BLaER1 (cell line): ENCODE results near the gene MS4A14.

Experiments used
- H3K27ac ChIP-seq: shearing (Covaris generic); formaldehyde crosslinking; 2 replicates; pipeline ENCODE4 v1.8.1; 2022
- H3K27me3 ChIP-seq: shearing (Covaris generic); formaldehyde crosslinking; 2 replicates; pipeline ENCODE4 v1.8.1; 2022
- H3K36me3 ChIP-seq: shearing (Covaris generic); formaldehyde crosslinking; 2 replicates; pipeline ENCODE4 v1.8.1; 2022
- H3K4me1 ChIP-seq: shearing (Covaris generic); formaldehyde crosslinking; 2 replicates; pipeline ENCODE4 v1.8.1; 2022
- H3K4me2 ChIP-seq: shearing (Covaris generic); formaldehyde crosslinking; 2 replicates; pipeline ENCODE4 v1.8.1; 2022
- H3K4me3 ChIP-seq: shearing (Covaris generic); formaldehyde crosslinking; 2 replicates; pipeline ENCODE4 v1.8.1; 2022
- H3K9ac ChIP-seq: shearing (Covaris generic); formaldehyde crosslinking; 2 replicates; pipeline ENCODE4 v1.8.1; 2022
- H3K9me3 ChIP-seq: shearing (Covaris generic); formaldehyde crosslinking; 2 replicates; pipeline ENCODE4 v1.8.1; 2022
- H4K20me1 ChIP-seq: shearing (Covaris generic); formaldehyde crosslinking; 2 replicates; pipeline ENCODE4 v1.8.1; 2022
- Cebpa-rat ChIP-seq: shearing (Covaris generic); IDR thresholded peaks from 2 replicates; pipeline ENCODE4 v1.8.1; 2022

Gene MS4A14

GRCh38 chr11:60378354-60378753 is 17.9 kb upstream of the MS4A14 start, which contains the start of gene MS4A7:
MS4A7 (plus strand) TSS chr11:60378532; CDS start chr11:60383142, 4,610 bp downstream.
- H3K4me2 ChIP-seq = peak within 1 kb of the TSS; percentile 87
- TF ChIP-seq Cebpa-rat = no peak
- peak within 1 kb of the TSS; percentile 37 for H3K4me3 ChIP-seq
- H3K9ac ChIP-seq = peak within 1 kb of the TSS; percentile 59
- no peaks in the 10 kb centered on the region for H4K20me1 ChIP-seq
- peaks cover 43% of the 10 kb centered on the region for H3K9me3 ChIP-seq
- H3K36me3 ChIP-seq = peaks cover 8% of the 10 kb centered on the region
- H3K27me3 ChIP-seq = no peaks in the 10 kb centered on the region
- peaks cover 46% of the 10 kb centered on the region for H3K4me1 ChIP-seq
- peak within 1 kb of the TSS; percentile 91 for H3K27ac ChIP-seq

GRCh38 chr11:60389279-60389910 is 6.9 kb upstream of the MS4A14 start:
- Histone ChIP-seq H3K9me3 (peaks cover 28% of the 10 kb centered on the region), H3K4me3 (no peak overlapping the region), H3K27ac (no peak overlapping the region), H3K36me3 (peaks cover 4% of the 10 kb centered on the region; the same call in 1 of the 2 replicates), H3K9ac (no peak overlapping the region), H3K4me2 (peak overlapping the region; percentile 15), H4K20me1 (no peaks in the 10 kb centered on the region), H3K27me3 (no peaks in the 10 kb centered on the region), H3K4me1 (peaks cover 11% of the 10 kb centered on the region; the same call in 1 of the 2 replicates)
- no peak for TF ChIP-seq Cebpa-rat

GRCh38 chr11:60390419-60390818 is 5.8 kb upstream of the MS4A14 start:
- H3K9me3 ChIP-seq = peaks cover 23% of the 10 kb centered on the region
- no peak overlapping the region for H3K4me2 ChIP-seq
- no peak for TF ChIP-seq Cebpa-rat
- no peak overlapping the region for H3K4me3 ChIP-seq
- H3K36me3 ChIP-seq = peaks cover 4% of the 10 kb centered on the region; the same call in 1 of the 2 replicates
- H3K27me3 ChIP-seq = no peaks in the 10 kb centered on the region
- H4K20me1 ChIP-seq = no peaks in the 10 kb centered on the region
- no peak overlapping the region for H3K27ac ChIP-seq
- no peak overlapping the region for H3K9ac ChIP-seq
- H3K4me1 ChIP-seq = peaks cover 11% of the 10 kb centered on the region; the same call in 1 of the 2 replicates

- Histone ChIP-seq H3K4me2 (no peak overlapping the region), H4K20me1 (no peaks in the 10 kb centered on the region), H3K9me3 (peaks cover 16% of the 10 kb centered on the region; the same call in 1 of the 2 replicates), H3K4me3 (no peak overlapping the region), H3K27ac (no peak overlapping the region), H3K9ac (no peak overlapping the region), H3K36me3 (no peaks in the 10 kb centered on the region), H3K27me3 (no peaks in the 10 kb centered on the region), H3K4me1 (peaks cover 22% of the 10 kb centered on the region)
- TF ChIP-seq Cebpa-rat = no peak
These were observed 3.9 kb upstream of the MS4A14 start for GRCh38 chr11:60392361-60392760.

- H3K4me3 ChIP-seq = no peak overlapping the region
- TF ChIP-seq Cebpa-rat = no peak
These were observed 3.2 kb upstream of the MS4A14 start for GRCh38 chr11:60393016-60393415.

GRCh38 chr11:60394666-60395380 is 1.4 kb upstream of the MS4A14 start:
- H3K27ac ChIP-seq = no peak overlapping the region
- no peak for TF ChIP-seq Cebpa-rat
- H3K4me1 ChIP-seq = peaks cover 15% of the 10 kb centered on the region
- H3K9me3 ChIP-seq = 0 out of 2 replicates have a peak, but pooled peaks cover 8% of the 10 kb centered on the region
- H3K4me3 ChIP-seq = no peak overlapping the region
- no peaks in the 10 kb centered on the region for H4K20me1 ChIP-seq
- no peak overlapping the region for H3K4me2 ChIP-seq
- H3K36me3 ChIP-seq = no peaks in the 10 kb centered on the region
- H3K9ac ChIP-seq = no peak overlapping the region
- H3K27me3 ChIP-seq = no peaks in the 10 kb centered on the region

More at GRCh38 chr11:60393016-60393415, 3.2 kb upstream of the MS4A14 start:
- Histone ChIP-seq H3K9me3 (0 out of 2 replicates have a peak, but pooled peaks cover 10% of the 10 kb centered on the region), H4K20me1 (no peaks in the 10 kb centered on the region), H3K27me3 (no peaks in the 10 kb centered on the region), H3K27ac (no peak overlapping the region), H3K4me2 (no peak overlapping the region), H3K36me3 (no peaks in the 10 kb centered on the region), H3K9ac (no peak overlapping the region), H3K4me1 (peaks cover 24% of the 10 kb centered on the region)

- H3K36me3 ChIP-seq = no peaks in the 10 kb centered on the region
- no peak overlapping the region for H3K9ac ChIP-seq
- peaks cover 13% of the 10 kb centered on the region; the same call in 1 of the 2 replicates for H3K9me3 ChIP-seq
- H3K4me2 ChIP-seq = peak overlapping the region; percentile 43
- H3K27me3 ChIP-seq = no peaks in the 10 kb centered on the region
- peaks cover 13% of the 10 kb centered on the region for H3K4me1 ChIP-seq
- no peak overlapping the region for H3K4me3 ChIP-seq
- no peaks in the 10 kb centered on the region for H4K20me1 ChIP-seq
- H3K27ac ChIP-seq = no peak overlapping the region
- no peak for TF ChIP-seq Cebpa-rat
These were observed 540 bp downstream of the MS4A14 start for GRCh38 chr11:60396799-60397198.

GRCh38 chr11:60420015-60420414 is 23.8 kb downstream of the MS4A14 start:
- TF ChIP-seq Cebpa-rat = no peak
- Histone ChIP-seq H3K4me2 (no peak overlapping the region), H3K27me3 (no peaks in the 10 kb centered on the region), H3K27ac (no peak overlapping the region), H3K9me3 (peaks cover 14% of the 10 kb centered on the region), H3K36me3 (no peaks in the 10 kb centered on the region), H4K20me1 (no peaks in the 10 kb centered on the region), H3K4me1 (no peaks in the 10 kb centered on the region), H3K4me3 (no peak overlapping the region), H3K9ac (no peak overlapping the region)

GRCh38 chr11:60422609-60423008 is 26.4 kb downstream of the MS4A14 start:
- no peak overlapping the region for H3K9ac ChIP-seq
- no peak overlapping the region for H3K4me3 ChIP-seq
- no peaks in the 10 kb centered on the region for H4K20me1 ChIP-seq
- H3K4me2 ChIP-seq = no peak overlapping the region
- no peaks in the 10 kb centered on the region for H3K4me1 ChIP-seq
- H3K27ac ChIP-seq = no peak overlapping the region
- H3K27me3 ChIP-seq = no peaks in the 10 kb centered on the region
- peaks cover 14% of the 10 kb centered on the region for H3K9me3 ChIP-seq
- H3K36me3 ChIP-seq = no peaks in the 10 kb centered on the region
- TF ChIP-seq Cebpa-rat = no peak

GRCh38 chr11:60428517-60428916 is 32.3 kb downstream of the MS4A14 start:
- Histone ChIP-seq H3K4me1 (no peaks in the 10 kb centered on the region), H3K9ac (no peak overlapping the region), H4K20me1 (no peaks in the 10 kb centered on the region), H3K4me3 (no peak overlapping the region), H3K9me3 (no peaks in the 10 kb centered on the region), H3K36me3 (no peaks in the 10 kb centered on the region), H3K4me2 (no peak overlapping the region), H3K27ac (no peak overlapping the region), H3K27me3 (no peaks in the 10 kb centered on the region)
- no peak for TF ChIP-seq Cebpa-rat
